Spleen (tissue), 7 donors: ENCODE results near the gene RALBP1.

ENCODE experiments used
- CTCF ChIP-seq, 11 experiments: fragments of 200-600 bp in 7 of 11; fragments of 450-650 bp in 4 of 11; sonication (generic) in 4 of 11; IDR thresholded peaks in 8 of 11; conservative IDR thresholded peaks in 3 of 11; 1 replicate in 7 of 11; 2 replicates in 4 of 11; pipeline versions ENCODE4 v1.4.0 to v1.8.0; 2016 to 2021; ENCODE audit warnings: antibody characterized with exemption in 11 of 11, inconsistent platforms in 4 of 11, mild to moderate bottlenecking in 1 of 11
- POLR2A ChIP-seq, 3 donors: fragments of 450-650 bp; IDR thresholded peaks; one replicate each; pipeline ENCODE4 v1.5.1; 2017; ENCODE audit warnings: antibody characterized with exemption in 3 of 3, mild to moderate bottlenecking in 1 of 3
- POLR2AphosphoS5 ChIP-seq, 3 donors: sonication (generic); formaldehyde crosslinking; IDR thresholded peaks; one replicate each; pipeline ENCODE4 v1.5.1; 2017; ENCODE audit warnings: antibody characterized with exemption in 3 of 3
- donor health status: DM: no; HTN: no; CAD: no; lungs with moderate emphysema.
- donor health status: DM: no; HTN: no; CAD: no.
- donor health status: DM: no; HTN: no; CAD: no.

- TF ChIP-seq CTCF (IDR thresholded peaks at IDR 0.05 in 8 of 11, conservative IDR thresholded peaks at IDR 0.05 in 3 of 11) (no peak), POLR2A (IDR thresholded peaks at IDR 0.05) (no peak), POLR2AphosphoS5 (IDR thresholded peaks at IDR 0.05) (no peak)
Observed at GRCh38 chr18:9517869-9518268, 42.6 kb downstream of the RALBP1 start.
